ENCODE measurements around the gene LOXL4.
"Not testable (repeated sequence)": the region's sequence is repeated elsewhere in the genome, so short reads cannot be mapped to it uniquely, and the experiment has no call there.

Gene LOXL4

DNA sequence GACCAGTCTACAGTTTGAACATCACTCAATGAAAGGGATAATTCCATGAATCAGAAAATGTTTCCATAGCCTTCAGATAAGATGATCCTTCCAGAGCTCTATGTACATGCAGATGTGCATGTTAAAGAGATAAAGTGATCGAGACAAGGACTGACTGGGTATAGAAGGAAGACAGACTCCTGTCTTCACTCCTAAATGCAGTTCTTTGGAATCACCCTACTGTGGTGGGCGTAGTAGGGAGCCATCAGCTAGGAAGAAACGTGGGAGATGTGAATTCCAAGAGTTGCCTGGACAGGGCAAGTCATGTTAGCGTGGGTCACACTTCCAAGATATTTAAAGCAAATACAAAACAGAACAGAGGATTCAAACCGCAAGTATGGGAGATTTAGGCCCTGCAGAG lies 23.9 kb downstream of the LOXL4 start:
- DNase-seq (ENCODE audit: low spot score) = no peak

- peak; percentile 66 for DNase-seq (ENCODE audit: low spot score)
Observed at GRCh38 chr10:98242823-98243222, 25.2 kb downstream of the LOXL4 start.

GRCh38 chr10:98240524-98240923 lies 27.5 kb downstream of the LOXL4 start:
- no peak for DNase-seq (ENCODE audit: low spot score)

- no peak for DNase-seq (ENCODE audit: low spot score)
Observed at GRCh38 chr10:98238391-98238790, 29.6 kb downstream of the LOXL4 start.

- no peak for DNase-seq (ENCODE audit: low spot score)
Observed at GRCh38 chr10:98236862-98237261, 31.1 kb downstream of the LOXL4 start.

DNA sequence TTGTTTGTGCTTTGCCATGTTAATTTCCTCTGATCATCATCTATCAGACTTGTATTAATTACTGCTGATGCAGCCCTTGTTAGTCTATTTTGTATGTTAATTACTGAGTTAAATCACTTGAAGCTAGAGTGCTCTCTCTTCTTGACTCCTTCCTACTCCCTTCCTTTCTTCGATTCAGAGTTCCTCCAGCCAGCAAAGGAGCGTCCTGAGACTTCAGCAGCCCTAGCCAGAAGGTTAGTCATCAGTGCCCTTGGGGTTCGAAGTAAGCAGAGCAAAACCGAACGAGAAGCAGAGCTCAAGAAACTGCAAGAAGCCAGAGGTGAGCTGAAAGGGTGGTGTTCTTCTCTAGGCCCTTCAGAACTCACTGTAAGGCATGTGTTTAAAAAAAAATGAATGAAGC lies 32.1 kb downstream of the LOXL4 start:
- no peak for DNase-seq (ENCODE audit: low spot score)

DNA sequence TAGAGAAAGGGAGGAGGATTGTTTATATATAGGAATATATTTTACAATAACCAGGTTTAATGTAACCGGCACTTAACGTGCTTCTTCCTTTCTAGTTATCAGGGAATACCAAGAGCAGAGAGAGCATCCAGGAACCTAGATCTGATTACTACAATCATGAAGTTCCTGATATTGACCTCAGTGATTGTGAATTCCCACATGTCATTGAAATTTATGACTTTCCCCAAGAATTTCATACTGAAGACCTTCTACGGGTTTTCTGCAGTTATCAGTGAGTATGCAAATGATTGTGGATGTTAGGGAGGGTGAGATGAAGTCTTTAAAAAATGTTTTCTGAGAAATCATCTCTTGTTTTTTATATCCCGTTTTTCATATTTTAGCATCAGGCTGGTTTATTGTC lies 36.6 kb downstream of the LOXL4 start:
- DNase-seq (ENCODE audit: low spot score) = no peak

GRCh38 chr10:98228266-98228665 lies 39.7 kb downstream of the LOXL4 start:
- DNase-seq (ENCODE audit: low spot score) = not testable (repeated sequence)

DNA sequence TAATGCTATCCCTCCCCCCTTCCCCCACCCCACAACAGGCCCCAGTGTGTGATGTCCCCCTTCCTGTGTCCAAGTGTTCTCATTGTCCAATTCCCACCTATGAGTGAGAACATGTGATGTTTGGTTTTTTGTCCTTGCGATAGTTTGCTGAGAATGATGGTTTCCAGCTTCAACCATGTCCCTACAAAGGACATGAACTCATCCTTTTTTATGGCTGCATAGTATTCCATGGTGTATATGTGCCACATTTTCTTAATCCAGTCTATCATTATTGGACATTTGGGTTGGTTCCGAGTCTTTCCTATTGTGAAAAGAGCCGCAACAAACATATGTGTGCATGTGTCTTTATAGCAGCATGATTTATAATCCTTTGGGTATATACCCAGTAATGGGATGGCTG lies 40.3 kb downstream of the LOXL4 start:
- not testable (repeated sequence) for DNase-seq (ENCODE audit: low spot score)

GRCh38 chr10:98226508-98227144 lies 41.4 kb downstream of the LOXL4 start:
- DNase-seq (ENCODE audit: low spot score) = no peak

- DNase-seq (ENCODE audit: low spot score) = no peak
Observed at GRCh38 chr10:98224996-98225395, 43.0 kb downstream of the LOXL4 start.

DNA sequence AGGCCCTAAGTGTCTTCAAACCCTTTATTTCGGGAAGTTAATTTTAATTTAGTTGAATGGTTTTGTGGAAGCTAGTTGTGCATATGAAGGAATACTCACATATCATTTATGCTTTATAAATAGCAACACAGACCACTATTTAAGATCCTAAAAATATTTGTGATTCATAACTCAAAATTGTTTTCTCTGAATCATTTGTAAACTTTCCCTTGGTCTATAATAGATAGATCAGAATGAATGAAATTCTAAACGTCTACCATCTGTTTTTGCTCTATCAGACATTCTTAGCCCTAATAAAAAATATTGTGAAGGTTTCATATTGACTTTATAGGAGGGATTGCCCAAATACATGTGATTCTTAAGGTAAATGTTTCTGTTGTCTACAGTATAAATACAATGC lies 43.5 kb downstream of the LOXL4 start:
- no peak for DNase-seq (ENCODE audit: low spot score)

GRCh38 chr10:98223874-98224273 lies 44.1 kb downstream of the LOXL4 start:
- DNase-seq (ENCODE audit: low spot score) = no peak

- DNase-seq (ENCODE audit: low spot score) = no peak
Observed at GRCh38 chr10:98217801-98218200, 50.2 kb downstream of the LOXL4 start.

DNA sequence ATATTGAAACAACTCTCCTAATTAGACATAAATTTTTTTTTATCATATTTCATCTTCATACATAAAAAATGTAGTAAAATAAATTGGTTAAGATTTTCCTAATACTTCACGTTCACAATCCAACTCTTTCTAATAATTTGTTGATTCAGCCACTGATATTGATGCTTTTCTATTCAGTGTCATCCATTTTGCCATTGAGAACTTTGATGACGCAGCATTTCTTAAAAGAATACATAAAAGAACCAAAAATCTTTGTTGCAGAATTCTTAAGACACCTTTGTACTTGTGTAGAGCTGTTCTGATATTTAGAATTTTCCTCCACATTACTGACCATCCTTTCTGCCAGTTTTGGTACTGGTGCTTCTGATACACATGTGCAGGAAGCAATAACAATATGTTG lies 52.6 kb downstream of the LOXL4 start:
- no peak for DNase-seq (ENCODE audit: low spot score)

DNA sequence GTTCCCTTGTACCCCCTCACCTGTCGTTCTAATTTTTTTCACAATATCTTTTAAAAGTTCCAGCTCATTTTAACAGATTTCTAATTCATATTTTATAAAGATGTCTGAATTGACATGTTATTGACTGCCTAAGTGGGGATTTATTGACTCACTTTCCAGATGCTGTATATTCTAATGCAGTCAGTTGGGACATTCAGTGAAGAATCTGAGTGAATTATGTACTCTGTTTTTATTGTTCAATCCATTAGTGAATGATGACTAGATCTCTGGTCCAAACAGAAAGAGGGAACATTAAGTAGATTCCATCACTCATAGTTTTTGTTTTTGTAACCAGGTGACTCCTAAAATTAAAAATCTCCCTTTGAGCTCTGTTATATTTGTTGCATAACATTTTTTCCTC lies 54.3 kb downstream of the LOXL4 start:
- no peak for DNase-seq (ENCODE audit: low spot score)

- DNase-seq (ENCODE audit: low spot score) = no peak
Observed at GRCh38 chr10:98212196-98212595, 55.8 kb downstream of the LOXL4 start.

GRCh38 chr10:98209441-98209840 lies 58.6 kb downstream of the LOXL4 start:
- DNase-seq (ENCODE audit: low spot score) = no peak

GRCh38 chr10:98208925-98209324 lies 59.1 kb downstream of the LOXL4 start:
- no peak for DNase-seq (ENCODE audit: low spot score)

DNA sequence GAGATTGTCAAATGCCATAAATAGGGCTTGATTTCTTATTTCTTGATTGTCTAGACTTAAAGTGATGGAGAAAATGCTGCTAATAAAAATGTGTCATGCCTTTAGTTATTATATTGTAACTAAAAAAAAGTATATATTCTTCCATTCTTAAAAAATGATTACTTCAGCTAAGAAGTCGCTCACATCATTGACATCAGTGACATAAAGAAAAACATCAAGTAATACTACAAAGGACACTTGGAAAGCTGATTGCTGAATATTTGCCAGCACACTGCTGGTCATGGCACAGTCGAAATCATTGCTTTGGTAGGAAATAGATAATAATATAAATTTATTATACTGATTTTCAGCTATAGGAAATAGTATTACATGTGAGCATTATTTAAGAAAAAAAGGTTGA lies 62.6 kb downstream of the LOXL4 start:
- DNase-seq (ENCODE audit: low spot score) = no peak

GRCh38 chr10:98202378-98202777 lies 65.6 kb downstream of the LOXL4 start:
- no peak for DNase-seq (ENCODE audit: low spot score)

GRCh38 chr10:98201760-98202159 lies 66.2 kb downstream of the LOXL4 start:
- DNase-seq (ENCODE audit: low spot score) = no peak
